H9 (cell line): ENCODE data around the gene WDR82. TPM values are rescaled to one million over a fixed set of nuclear protein-coding genes. Genes with fewer than 3 reads are reported as not detected.

Experiments
- DNase-seq: peaks from one replicate; pipeline ENCODE4 v3.0.0-alpha.2; 2017
- H2AFZ ChIP-seq: one replicate; pipeline ENCODE4 v1.6.1; 2013; ENCODE audit warnings: mild to moderate bottlenecking, low read length, control low read depth, moderate library complexity
- H2AK5ac ChIP-seq: 2 replicates; pipeline ENCODE4 v1.6.1; 2013; ENCODE audit warnings: low read length, control low read depth, mixed read lengths; ENCODE audit not compliant: insufficient read length
- H2BK120ac ChIP-seq: one replicate; pipeline ENCODE4 v1.6.1; 2013; ENCODE audit warnings: low read depth, mild to moderate bottlenecking, low read length, control low read depth, inconsistent platforms; ENCODE audit not compliant: poor library complexity, severe bottlenecking
- H2BK12ac ChIP-seq: 2 replicates; pipeline ENCODE4 v1.6.1; 2013; ENCODE audit warnings: low read length, control low read depth, mixed read lengths, low read depth; ENCODE audit not compliant: insufficient read length
- H2BK15ac ChIP-seq: 2 replicates; pipeline ENCODE4 v1.6.1; 2013; ENCODE audit warnings: low read depth, low read length, control low read depth
- H2BK20ac ChIP-seq: one replicate; pipeline ENCODE4 v1.6.1; 2013; ENCODE audit warnings: low read depth, mild to moderate bottlenecking, low read length, control low read depth, inconsistent platforms; ENCODE audit not compliant: poor library complexity, severe bottlenecking
- H2BK5ac ChIP-seq: 2 replicates; pipeline ENCODE4 v1.6.1; 2013; ENCODE audit warnings: low read length, control low read depth, mixed read lengths; ENCODE audit not compliant: insufficient read length
- H3K14ac ChIP-seq: 2 replicates; pipeline ENCODE4 v1.6.1; 2013; ENCODE audit warnings: low read length, control low read depth; ENCODE audit not compliant: insufficient read depth
- H3K18ac ChIP-seq: 2 replicates; pipeline ENCODE4 v1.6.1; 2013; ENCODE audit warnings: low read depth, mild to moderate bottlenecking, mixed read lengths, low read length, control low read depth; ENCODE audit not compliant: insufficient read length
- H3K23ac ChIP-seq: 2 replicates; pipeline ENCODE4 v1.6.1; 2013; ENCODE audit warnings: low read length, control low read depth, mixed read lengths, low read depth; ENCODE audit not compliant: insufficient read length
- H3K23me2 ChIP-seq: 2 replicates; pipeline ENCODE4 v1.6.1; 2013; ENCODE audit warnings: low read depth, mild to moderate bottlenecking, mixed read lengths, low read length, control low read depth; ENCODE audit not compliant: insufficient read length, poor library complexity, severe bottlenecking
- H3K27ac ChIP-seq: 2 replicates; pipeline ENCODE4 v1.5.1; 2013; ENCODE audit warnings: low read length, control low read depth, mixed read lengths, low read depth; ENCODE audit not compliant: insufficient read length
- H3K27me3 ChIP-seq: 2 replicates; pipeline ENCODE4 v1.6.1; 2013; ENCODE audit warnings: low read length, control low read depth, inconsistent platforms; ENCODE audit not compliant: insufficient read depth
- H3K4ac ChIP-seq: 2 replicates; pipeline ENCODE4 v1.6.1; 2013; ENCODE audit warnings: low read depth, mild to moderate bottlenecking, control low read depth, inconsistent platforms, low read length, moderate library complexity
- H3K4me1 ChIP-seq: 2 replicates; pipeline ENCODE4 v1.6.1; 2013; ENCODE audit warnings: low read length, control low read depth, inconsistent platforms; ENCODE audit not compliant: insufficient read depth
- H3K4me2 ChIP-seq: 2 replicates; pipeline ENCODE4 v1.6.1; 2013; ENCODE audit warnings: low read length, control low read depth, mixed read lengths; ENCODE audit not compliant: insufficient read length, insufficient read depth
- H3K56ac ChIP-seq: 2 replicates; pipeline ENCODE4 v1.6.1; 2013; ENCODE audit warnings: low read depth, mild to moderate bottlenecking, mixed read lengths, low read length, control low read depth; ENCODE audit not compliant: insufficient read length
- H3K79me1 ChIP-seq: 2 replicates; pipeline ENCODE4 v1.6.1; 2013; ENCODE audit warnings: low read depth, mild to moderate bottlenecking, moderate library complexity, low read length, control low read depth, inconsistent platforms; ENCODE audit not compliant: insufficient read depth, poor library complexity, severe bottlenecking
- H3K79me2 ChIP-seq: 2 replicates; pipeline ENCODE4 v1.6.1; 2013; ENCODE audit warnings: low read length, control low read depth, inconsistent platforms; ENCODE audit not compliant: insufficient read depth
- H3K9ac ChIP-seq: 2 replicates; pipeline ENCODE4 v1.6.1; 2013; ENCODE audit warnings: low read length, control low read depth, mixed read lengths; ENCODE audit not compliant: insufficient read length; ENCODE audit errors: extremely low read depth
- H3K9me3 ChIP-seq: one replicate; pipeline ENCODE4 v1.6.1; 2013; ENCODE audit warnings: low read depth, low read length, inconsistent platforms; ENCODE audit not compliant: control insufficient read depth
- H3T11ph ChIP-seq: one replicate; pipeline ENCODE4 v1.6.1; 2013; ENCODE audit warnings: mild to moderate bottlenecking, low read length, control low read depth, inconsistent platforms
- H4K20me1 ChIP-seq: one replicate; pipeline ENCODE4 v1.6.1; 2013; ENCODE audit not compliant: control insufficient read depth, insufficient read length, insufficient read depth
- H4K5ac ChIP-seq: 2 replicates; pipeline ENCODE4 v1.6.1; 2013; ENCODE audit warnings: low read depth, mild to moderate bottlenecking, mixed read lengths, low read length, control low read depth; ENCODE audit not compliant: insufficient read length
- H4K8ac ChIP-seq: replicated peaks from 2 replicates; pipeline ENCODE4 v1.6.1; 2013; ENCODE audit warnings: low read length, control low read depth, mixed read lengths, low read depth; ENCODE audit not compliant: insufficient read length
- H4K91ac ChIP-seq: 2 replicates; pipeline ENCODE4 v1.6.1; 2013; ENCODE audit warnings: low read depth, mild to moderate bottlenecking, moderate library complexity, mixed read lengths, low read length, control low read depth; ENCODE audit not compliant: insufficient read length
- H3K27ac Mint-ChIP-seq, 3 experiments: 2 replicates in 2 of 3; 3 replicates in 1 of 3; pipeline ENCODE4 v1.8.0; 2020 to 2021; ENCODE audit warnings: mixed read lengths in 3 of 3, mild to moderate bottlenecking in 1 of 3, moderate library complexity in 1 of 3
- H3K27me3 Mint-ChIP-seq: 2 replicates; pipeline ENCODE4 v1.8.0; 2021; ENCODE audit warnings: low read depth, mild to moderate bottlenecking, moderate library complexity, mixed read lengths
- H3K36me3 Mint-ChIP-seq, 3 experiments: 2 replicates in 2 of 3; 3 replicates in 1 of 3; pipeline ENCODE4 v1.8.0; 2020 to 2021; ENCODE audit warnings: low read depth in 3 of 3, mixed read lengths in 3 of 3; ENCODE audit not compliant: insufficient read depth in 1 of 3
- H3K4me1 Mint-ChIP-seq, 2 experiments: 2 replicates each; pipeline ENCODE4 v1.8.0; 2020; ENCODE audit warnings: mixed read lengths in 2 of 2
- H3K4me3 Mint-ChIP-seq, 2 experiments: 2 replicates in 1 of 2; 3 replicates in 1 of 2; pipeline ENCODE4 v1.8.0; 2020 to 2021; ENCODE audit warnings: mild to moderate bottlenecking in 2 of 2, mixed read lengths in 2 of 2, moderate library complexity in 1 of 2
- H3K9me3 Mint-ChIP-seq, 2 experiments: 2 replicates in 1 of 2; 3 replicates in 1 of 2; pipeline ENCODE4 v1.8.0; 2020; ENCODE audit warnings: mild to moderate bottlenecking in 2 of 2, mixed read lengths in 2 of 2, moderate library complexity in 1 of 2
- CTCF ChIP-seq: fragments of 200-600 bp; sonication (generic); conservative IDR thresholded peaks from 3 replicates; pipeline ENCODE4 v1.8.0; 2021; ENCODE audit warnings: antibody characterized with exemption, mild to moderate bottlenecking
- WGBS: extraction: QIAGEN DNeasy Blood & Tissue Kit; methylation state at CpG from one replicate; pipeline ENCODE4 v1.1.7; 2013; ENCODE audit warnings: missing lambda C conversion rate, low lambda C conversion rate, mixed read lengths; ENCODE audit not compliant: insufficient read length; ENCODE audit errors: extremely low coverage; 5-methylcytosine and 5-hydroxymethylcytosine counted together
- total RNA-seq: library from RNA; stranded (reverse); gene quantifications from 2 replicates; pipeline ENCODE4 v1.2.1, GENCODE V29; 2021

The WDR82 gene
- total RNA-seq, 1 experiment from 2014 or later: 83.1 TPM

DNA sequence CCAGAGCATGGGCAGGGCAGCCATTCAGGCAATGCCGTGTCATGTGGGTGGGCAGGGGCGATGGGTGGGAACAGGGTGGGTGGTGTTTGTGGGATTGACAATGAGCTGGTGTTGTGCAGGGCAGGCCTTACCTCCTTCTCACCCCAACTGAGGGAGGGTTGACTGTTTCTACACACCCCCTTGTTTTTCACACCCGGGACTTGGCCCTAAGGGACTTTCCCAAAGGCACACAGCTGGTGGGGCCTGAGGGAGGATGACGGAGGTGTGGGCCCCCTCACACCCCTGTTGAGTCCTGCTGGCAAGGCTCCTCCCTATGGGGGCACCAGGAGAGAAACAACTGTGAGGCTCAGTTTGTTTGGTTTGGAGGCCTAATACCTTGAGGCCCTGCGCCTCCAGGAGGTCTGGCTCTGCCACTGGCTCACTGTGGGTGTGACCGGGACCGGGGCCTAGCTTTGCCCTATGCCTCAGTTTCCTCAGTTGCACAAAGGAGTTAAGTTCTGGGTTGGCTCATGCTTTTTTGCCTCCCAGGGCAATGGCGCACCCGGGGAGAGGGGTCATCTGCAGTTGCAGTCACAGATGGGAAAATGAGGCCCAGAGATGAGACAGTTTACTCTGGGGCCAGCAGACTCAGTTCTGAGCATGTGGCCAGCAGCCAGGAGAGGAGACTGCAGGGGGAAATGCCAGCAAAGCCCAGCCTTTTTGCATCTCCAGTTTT is 32.6 kb upstream of the WDR82 start:
- Histone ChIP-seq H3K23ac (no peak overlapping the region), H3K23me2 (no peaks in the 10 kb centered on the region), H2BK5ac (no peak overlapping the region), H3K14ac (no peak overlapping the region; the same call in 1 of the 2 replicates), H3T11ph (no peak overlapping the region), H2BK12ac (no peak overlapping the region), H2BK120ac (no peak overlapping the region), H3K4me1 (no peaks in the 10 kb centered on the region), H3K27me3 (no peaks in the 10 kb centered on the region; the same call in 1 of the 2 replicates), H2AK5ac (no peak overlapping the region), H2AFZ (no peak overlapping the region), H3K4me2 (no peak overlapping the region), H3K9me3 (no peaks in the 10 kb centered on the region), H3K9ac (no peak overlapping the region), H3K79me2 (no peaks in the 10 kb centered on the region), H3K56ac (no peak overlapping the region), H4K91ac (no peak overlapping the region), H4K8ac (no peak overlapping the region), H4K20me1 (no peaks in the 10 kb centered on the region), H3K27ac (no peak overlapping the region), H2BK20ac (no peak overlapping the region), H3K4ac (no peak overlapping the region), H4K5ac (no peak overlapping the region), H2BK15ac (no peak overlapping the region), H3K79me1 (no peaks in the 10 kb centered on the region), H3K18ac (no peak overlapping the region)
- Mint-ChIP-seq H3K36me3 (no peaks in the 10 kb centered on the region; a peak in 1 of 7 replicates), H3K4me3 (no peak overlapping the region), H3K27me3 (peaks cover 28% of the 10 kb centered on the region), H3K27ac (no peak overlapping the region), H3K9me3 (no peaks in the 10 kb centered on the region), H3K4me1 (peaks cover 0 to 5% of the 10 kb centered on the region in 2 experiments; a peak in 2 of 4 replicates)
- WGBS: no CpG with 5 or more reads among the region's 9 CpGs
- no peak for DNase-seq
- TF ChIP-seq CTCF: no peak
